Muscle of back (tissue), 11 donors: ENCODE data around the gene FHIT. TPM values are rescaled to one million over a fixed set of nuclear protein-coding genes. Genes with fewer than 3 reads are reported as not detected.
A peak's percentile ranks its signal among the peaks of the same experiment; 100 is the strongest.

Experiments
- DNase-seq, 3 donors: peaks; one replicate each; pipeline versions ENCODE4 v3.0.0 to v3.0.0-alpha.2; 2013
- polyA plus RNA-seq, 10 donors: library from polyadenylated mRNA; unstranded; fragments of 120-200 nt; gene quantifications; one replicate each; pipeline ENCODE4 v1.2.1, GENCODE V29; 2013; ENCODE audit not compliant: insufficient read length in 10 of 10

Gene FHIT
- polyA plus RNA-seq, 10 donors: 4.2 to 8.0 (median 5.8) TPM

GRCh38 chr3:59885899-59886400 lies 1365.3 kb downstream of the FHIT start:
- no peak for DNase-seq

DNA sequence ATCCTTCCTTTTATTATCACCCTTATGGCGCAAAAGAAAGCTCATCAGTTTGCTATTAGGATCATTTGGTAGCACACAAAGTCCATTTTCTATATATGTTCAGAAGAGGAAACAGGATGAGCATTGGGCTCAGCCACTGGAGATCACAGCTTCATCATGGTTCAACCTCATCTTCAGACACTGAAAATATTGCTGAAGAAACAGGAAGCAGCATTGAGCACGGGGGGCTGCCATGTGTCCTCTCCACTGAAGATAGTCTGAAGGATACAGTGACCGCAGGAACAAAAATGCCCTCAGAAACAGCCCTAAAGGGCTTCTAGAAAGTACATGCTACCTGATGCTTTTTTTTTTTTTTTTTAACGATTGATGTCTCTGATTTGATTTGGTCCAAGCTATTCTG lies 1366.2 kb downstream of the FHIT start:
- DNase-seq: no peak

DNA sequence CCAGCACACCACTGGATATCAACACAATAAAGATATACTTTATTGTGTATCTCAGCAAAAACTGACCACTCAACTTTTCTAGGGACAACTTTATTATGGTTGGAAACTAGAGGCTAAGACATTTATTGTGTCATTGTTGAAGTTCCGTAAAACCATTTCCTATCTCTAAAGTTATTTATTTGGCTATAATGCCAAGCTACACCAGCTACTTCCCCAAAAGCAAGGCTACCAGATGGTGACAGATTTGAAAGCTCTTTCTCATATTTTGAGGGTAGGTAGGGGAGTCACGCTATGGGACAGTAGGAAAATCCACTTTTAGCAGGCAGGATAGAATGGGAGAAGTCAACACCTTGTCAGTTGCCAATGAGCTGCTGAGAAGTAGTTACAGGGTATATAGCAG lies 1366.8 kb downstream of the FHIT start:
- no peak for DNase-seq

GRCh38 chr3:59882746-59883145 lies 1368.5 kb downstream of the FHIT start:
- peak in 2 of 3 donors; percentile 15 to 55 for DNase-seq

- DNase-seq: no peak
These were observed 1370.5 kb downstream of the FHIT start for GRCh38 chr3:59880717-59881116.

GRCh38 chr3:59879031-59879581 lies 1372.1 kb downstream of the FHIT start:
- no peak for DNase-seq

DNA sequence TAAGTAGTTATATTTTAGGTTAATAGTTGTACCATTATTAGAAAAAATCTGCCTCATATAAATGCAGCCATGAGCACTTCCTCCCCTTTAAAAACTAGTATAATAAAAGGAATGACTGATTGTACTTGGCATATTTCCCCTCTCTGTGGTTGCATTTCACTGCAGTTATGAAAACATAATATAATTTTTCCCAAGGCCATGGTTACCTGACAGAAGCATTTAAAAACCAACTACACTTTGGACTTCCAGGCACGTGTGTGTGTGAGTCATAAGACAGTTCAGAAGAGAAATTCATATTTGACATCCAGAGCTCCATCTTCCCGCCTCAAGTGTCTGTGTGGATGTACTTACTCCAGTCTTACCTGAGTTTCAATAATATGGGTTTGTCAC lies 1373.2 kb downstream of the FHIT start:
- DNase-seq: peak in 1 of 3 donors; percentile 12

DNA sequence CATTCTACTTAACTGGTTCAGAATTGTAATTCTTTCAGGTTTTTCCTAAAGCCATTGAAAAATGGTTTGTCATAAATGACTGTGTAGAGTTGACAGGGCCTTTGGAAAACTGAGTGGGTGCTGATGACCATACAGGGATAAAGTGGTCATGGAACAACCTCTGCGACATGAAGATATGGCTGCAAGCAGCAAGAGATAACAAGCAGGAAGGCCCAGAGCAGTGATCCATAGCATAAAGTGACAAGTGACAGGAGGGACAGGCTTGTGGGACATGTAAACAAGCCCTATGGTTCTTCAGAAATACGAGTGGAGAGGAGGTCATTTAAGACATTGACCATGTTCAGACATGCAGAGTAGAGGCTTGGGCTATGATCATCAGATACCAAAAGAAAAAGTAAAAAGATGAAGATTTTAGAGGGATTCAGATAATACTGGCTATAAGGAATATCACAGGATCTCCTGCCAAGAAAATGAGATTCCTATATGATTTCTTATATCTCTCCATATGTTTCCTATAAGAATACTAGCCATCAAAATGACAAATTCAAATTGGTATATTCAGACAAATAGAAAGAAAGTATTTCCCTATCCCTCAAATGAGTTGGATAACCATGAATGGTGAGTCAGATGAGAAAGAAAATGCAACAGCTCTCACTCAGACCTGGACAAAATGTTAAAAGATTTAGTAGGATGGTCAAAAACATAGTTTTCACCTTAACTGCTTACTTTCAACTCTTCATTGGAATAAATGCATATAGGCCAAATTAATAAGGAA lies 1373.8 kb downstream of the FHIT start:
- DNase-seq: no peak

- no peak for DNase-seq
These were observed 1374.7 kb downstream of the FHIT start for GRCh38 chr3:59876533-59877062.

DNA sequence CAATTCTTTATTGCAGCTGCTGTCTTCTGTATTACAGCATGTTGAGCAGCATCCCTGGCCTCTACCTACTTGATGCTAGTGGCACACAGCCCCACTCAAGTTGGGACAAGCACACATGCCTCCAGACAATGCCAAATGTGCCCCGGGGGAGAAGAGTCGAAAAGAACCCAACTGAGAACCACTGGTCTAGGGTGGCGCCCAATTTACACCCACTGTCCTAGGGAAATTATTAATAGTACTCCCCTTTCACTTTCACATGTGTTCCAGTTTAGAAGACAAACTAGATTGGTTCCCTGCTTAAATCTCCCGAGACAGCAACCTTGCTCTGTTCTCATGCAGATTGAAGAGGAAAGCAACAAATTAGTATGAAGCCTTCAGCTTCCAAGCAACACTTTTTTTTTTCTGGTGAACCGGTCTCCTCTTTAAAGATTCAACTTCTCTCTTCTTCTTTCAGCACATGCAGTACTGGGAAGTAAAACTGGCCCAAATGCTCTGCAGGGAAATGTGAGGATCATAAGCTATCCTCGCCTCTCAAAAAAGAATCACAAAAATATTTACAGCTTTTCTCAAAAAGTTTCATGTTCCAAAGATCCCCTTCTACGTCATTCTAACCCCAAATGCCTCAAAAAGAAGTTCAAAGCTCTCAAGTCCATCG lies 1377.5 kb downstream of the FHIT start:
- peak in 1 of 3 donors; percentile 15 for DNase-seq

- DNase-seq: no peak
These were observed 1379.1 kb downstream of the FHIT start for GRCh38 chr3:59872128-59872527.

GRCh38 chr3:59867185-59868002 lies 1383.9 kb downstream of the FHIT start:
- DNase-seq: no peak

DNA sequence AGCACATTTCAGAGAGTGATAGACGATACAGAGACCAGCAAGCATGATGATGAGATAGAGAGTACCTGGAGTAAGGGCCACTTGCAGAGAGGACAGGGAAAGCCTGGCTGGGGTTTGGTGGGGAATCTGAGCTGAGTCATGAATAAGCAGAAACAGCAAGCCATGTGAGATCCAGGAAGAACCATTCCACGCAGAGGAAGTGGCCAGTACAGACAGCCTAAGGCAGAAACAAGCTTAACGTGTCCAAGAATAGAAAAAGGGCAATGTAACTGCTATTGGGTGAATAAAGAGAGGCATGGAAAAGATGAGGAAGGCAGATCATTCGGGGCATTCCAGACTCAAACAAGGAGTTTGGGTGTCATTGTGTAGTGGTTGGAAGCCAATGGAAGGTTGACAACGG lies 1385.2 kb downstream of the FHIT start:
- no peak for DNase-seq

DNA sequence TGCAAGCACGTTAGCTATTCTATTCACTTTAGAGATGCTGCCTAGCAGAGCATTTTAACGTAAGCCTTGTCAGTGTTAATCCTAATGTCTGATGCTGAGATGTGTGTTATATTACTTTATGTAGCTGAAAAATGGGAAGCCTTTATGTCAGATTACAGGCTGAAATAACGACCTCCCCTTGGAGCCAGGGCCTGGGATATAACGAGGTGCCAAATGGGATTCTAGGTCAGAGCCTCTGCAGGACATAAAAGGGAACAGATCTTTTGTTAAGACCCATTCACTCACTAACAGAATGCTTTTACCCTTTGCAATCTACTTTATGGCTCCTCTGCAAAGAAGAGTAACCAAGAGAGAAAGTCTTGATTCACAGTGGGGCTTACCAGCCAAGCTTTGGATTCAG lies 1385.9 kb downstream of the FHIT start:
- no peak for DNase-seq

DNA sequence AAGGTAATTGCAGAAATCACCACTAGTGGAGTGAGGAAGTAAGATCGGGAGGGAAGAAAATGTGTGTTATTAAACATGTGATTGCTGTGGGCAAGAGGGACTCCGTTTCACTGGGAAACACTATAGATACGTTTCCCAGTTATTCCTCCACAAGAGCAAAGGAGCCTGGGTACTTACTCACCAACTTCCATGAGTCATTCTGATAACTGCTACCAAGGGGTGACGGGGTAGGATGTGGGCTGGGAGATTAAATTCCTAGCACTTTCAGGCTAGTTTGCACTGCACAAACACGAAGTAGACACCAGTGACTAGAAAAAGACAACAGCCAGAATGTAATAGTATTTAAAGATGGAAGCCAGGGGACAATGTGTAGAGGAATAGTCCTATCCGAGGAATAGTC lies 1388.6 kb downstream of the FHIT start:
- no peak for DNase-seq

DNA sequence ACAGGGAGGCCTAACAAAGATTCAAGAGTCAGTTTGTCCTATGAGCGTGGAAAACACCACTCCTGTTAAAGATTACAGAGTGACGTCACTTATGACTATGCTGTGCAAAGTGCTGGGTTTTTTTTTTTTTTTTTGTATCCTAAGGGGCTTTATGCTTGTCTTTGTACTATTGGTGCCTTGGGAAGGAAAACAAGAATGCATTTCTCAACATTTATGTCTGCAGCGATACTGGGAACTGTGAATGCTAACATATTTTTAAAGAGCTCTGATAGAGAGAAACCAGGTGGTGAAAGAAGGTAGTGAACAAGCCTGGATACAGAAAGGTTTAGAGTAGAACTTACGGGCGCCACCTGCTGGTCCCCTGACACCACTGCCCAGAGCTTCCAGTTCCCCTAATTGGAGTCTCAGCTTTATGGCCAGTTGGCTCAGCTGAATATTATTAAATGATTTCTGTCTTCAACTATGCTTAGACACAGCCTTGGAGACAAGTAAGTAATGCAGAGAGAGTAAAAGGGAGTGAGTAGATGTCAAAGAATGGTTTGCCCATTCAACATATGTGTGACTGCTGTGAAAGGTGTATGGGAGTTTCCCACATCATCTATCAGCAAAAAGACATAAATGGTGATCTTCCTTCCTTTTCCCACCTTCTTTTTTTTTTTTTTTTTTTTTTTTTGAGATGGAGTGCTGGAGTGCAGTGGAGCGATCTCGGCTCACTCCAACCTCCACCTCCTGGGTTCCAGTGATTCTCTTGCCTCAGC lies 1393.5 kb downstream of the FHIT start:
- peak; percentile 67 to 88 (median 77) for DNase-seq

DNA sequence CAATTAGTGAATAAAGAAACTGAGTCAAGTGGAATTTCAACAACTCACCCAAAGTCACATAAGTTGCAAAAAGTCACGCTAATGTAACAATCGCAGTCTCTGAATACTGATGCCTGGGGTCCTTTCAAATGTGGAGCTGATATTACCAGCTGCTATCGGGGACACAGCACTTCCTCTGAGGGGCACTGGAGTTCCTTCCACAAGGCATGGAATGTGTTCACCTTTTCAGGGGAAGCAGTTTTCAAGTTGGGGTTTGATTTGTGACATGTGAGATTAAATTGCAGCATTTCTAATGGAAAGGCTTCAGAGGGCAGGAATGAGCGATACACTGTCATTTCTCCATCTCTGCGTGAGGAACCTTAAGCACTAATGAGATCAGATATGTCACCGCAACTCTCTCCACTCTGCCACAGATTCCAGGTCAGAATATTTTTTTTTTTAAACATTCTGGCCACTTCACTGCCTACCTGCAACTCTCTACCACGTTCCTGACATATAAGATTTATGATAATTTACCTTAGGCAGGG lies 1394.3 kb downstream of the FHIT start:
- DNase-seq: no peak

GRCh38 chr3:59854061-59854709 lies 1397.1 kb downstream of the FHIT start:
- DNase-seq: no peak

- DNase-seq: no peak
These were observed 1400.8 kb downstream of the FHIT start for GRCh38 chr3:59850417-59850816.

GRCh38 chr3:59845386-59845785 lies 1405.9 kb downstream of the FHIT start:
- peak in 2 of 3 donors; percentile 27 to 80 for DNase-seq
